ENCODE results near the gene CDC45.

- TF ChIP-seq, protein P1, sequence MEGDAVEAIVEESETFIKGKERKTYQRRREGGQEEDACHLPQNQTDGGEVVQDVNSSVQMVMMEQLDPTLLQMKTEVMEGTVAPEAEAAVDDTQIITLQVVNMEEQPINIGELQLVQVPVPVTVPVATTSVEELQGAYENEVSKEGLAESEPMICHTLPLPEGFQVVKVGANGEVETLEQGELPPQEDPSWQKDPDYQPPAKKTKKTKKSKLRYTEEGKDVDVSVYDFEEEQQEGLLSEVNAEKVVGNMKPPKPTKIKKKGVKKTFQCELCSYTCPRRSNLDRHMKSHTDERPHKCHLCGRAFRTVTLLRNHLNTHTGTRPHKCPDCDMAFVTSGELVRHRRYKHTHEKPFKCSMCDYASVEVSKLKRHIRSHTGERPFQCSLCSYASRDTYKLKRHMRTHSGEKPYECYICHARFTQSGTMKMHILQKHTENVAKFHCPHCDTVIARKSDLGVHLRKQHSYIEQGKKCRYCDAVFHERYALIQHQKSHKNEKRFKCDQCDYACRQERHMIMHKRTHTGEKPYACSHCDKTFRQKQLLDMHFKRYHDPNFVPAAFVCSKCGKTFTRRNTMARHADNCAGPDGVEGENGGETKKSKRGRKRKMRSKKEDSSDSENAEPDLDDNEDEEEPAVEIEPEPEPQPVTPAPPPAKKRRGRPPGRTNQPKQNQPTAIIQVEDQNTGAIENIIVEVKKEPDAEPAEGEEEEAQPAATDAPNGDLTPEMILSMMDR (optimal IDR thresholded peaks at IDR 0.05 in 1 of 3, IDR thresholded peaks at IDR 0.05 in 1 of 3, conservative IDR thresholded peaks at IDR 0.05 in 1 of 3; ENCODE audit: extremely low read depth in 1 of 3, insufficient read depth in 2 of 3, low read length in 3 of 3): no peak
- no peak for TF ChIP-seq EZH2 (IDR thresholded peaks at IDR 0.05; ENCODE audit: low read length)
Observed at GRCh38 chr22:19546680-19547079, 67.0 kb downstream of the CDC45 start.
